Measurements from ENCODE around the gene KRT40. TPM values are rescaled to one million over a fixed set of nuclear protein-coding genes. Genes with fewer than 3 reads are reported as not detected.

Gene KRT40
- total and polyA plus RNA-seq, 4 donors: not detected

DNA sequence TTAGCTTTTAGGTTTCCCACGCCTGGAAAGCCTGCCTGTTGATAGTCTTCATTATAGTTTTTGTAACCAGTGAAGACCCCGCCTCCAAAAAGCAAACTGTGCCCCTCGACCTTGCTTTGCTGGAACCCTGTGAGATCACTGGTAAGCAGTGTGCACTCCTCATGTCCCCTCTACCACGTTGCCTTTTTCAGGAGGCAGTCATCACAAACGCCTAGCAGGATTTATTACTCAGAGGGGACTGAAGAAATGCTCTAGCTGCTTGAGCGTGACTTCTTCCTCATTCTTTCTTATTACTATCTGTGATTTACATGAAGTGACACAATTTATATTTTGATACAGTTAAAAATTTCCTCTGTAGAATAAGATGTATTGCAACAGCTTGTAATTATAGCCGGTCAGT is 31.3 kb upstream of the KRT40 start:
- Histone ChIP-seq H3K4me1 (ENCODE audit: control insufficient read depth in 4 of 4, insufficient read depth in 4 of 4, low read length in 3 of 4) (no peaks in the 10 kb centered on the region), H3K9me3 (ENCODE audit: control insufficient read depth in 4 of 4, low read length in 3 of 4) (no peaks in the 10 kb centered on the region), H3K4me3 (ENCODE audit: low read depth in 1 of 3, low read length in 3 of 3) (no peak overlapping the region), H3K27me3 (ENCODE audit: control insufficient read depth in 4 of 4, insufficient read depth in 4 of 4, low read length in 3 of 4) (peaks cover 0 to 4% (median 0%) of the 10 kb centered on the region in 4 donors), H3K9ac (ENCODE audit: low read depth in 1 of 2, low read length in 2 of 2) (no peak overlapping the region), H3K27ac (ENCODE audit: low read depth in 1 of 2, low read length in 2 of 2) (no peak overlapping the region), H3K36me3 (ENCODE audit: control insufficient read depth in 4 of 4, insufficient read depth in 3 of 4, low read depth in 1 of 4, low read length in 3 of 4) (no peaks in the 10 kb centered on the region)
- DNase-seq (ENCODE audit: low spot score): no peak
- 74% methylated on average over 7 of the region's 7 CpGs for WGBS
- no peak for TF ChIP-seq CTCF (IDR thresholded peaks at IDR 0.05; ENCODE audit: low read depth, low read length, missing input control)

DNA sequence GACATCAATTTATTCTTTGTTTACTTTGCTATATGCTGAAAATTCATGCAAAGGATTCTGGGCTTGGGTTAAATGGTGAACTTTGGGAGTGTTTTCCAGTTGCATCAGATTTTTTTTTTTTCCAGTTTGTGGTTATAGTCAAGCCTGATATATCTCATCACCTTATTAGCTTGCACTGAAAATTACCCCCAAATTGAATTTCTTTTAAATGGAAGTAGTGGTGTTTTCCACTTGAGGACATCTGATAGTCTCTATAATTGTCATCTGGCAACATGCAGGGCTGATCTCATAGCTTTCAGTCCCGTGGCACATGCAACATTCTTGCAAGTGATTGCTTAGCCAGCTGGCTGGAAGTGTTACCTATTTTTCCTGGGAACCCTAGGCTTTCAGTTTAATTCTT is 29.5 kb upstream of the KRT40 start:
- no peaks in the 10 kb centered on the region for H3K4me1 ChIP-seq (ENCODE audit: control insufficient read depth in 4 of 4, insufficient read depth in 4 of 4, low read length in 3 of 4)
- no peaks in the 10 kb centered on the region for H3K9me3 ChIP-seq (ENCODE audit: control insufficient read depth in 4 of 4, low read length in 3 of 4)
- WGBS: 52% methylated on average over 1 of the region's 1 CpG
- no peak for DNase-seq (ENCODE audit: low spot score)
- H3K27ac ChIP-seq (ENCODE audit: low read depth in 1 of 2, low read length in 2 of 2): no peak overlapping the region
- TF ChIP-seq, protein P1, sequence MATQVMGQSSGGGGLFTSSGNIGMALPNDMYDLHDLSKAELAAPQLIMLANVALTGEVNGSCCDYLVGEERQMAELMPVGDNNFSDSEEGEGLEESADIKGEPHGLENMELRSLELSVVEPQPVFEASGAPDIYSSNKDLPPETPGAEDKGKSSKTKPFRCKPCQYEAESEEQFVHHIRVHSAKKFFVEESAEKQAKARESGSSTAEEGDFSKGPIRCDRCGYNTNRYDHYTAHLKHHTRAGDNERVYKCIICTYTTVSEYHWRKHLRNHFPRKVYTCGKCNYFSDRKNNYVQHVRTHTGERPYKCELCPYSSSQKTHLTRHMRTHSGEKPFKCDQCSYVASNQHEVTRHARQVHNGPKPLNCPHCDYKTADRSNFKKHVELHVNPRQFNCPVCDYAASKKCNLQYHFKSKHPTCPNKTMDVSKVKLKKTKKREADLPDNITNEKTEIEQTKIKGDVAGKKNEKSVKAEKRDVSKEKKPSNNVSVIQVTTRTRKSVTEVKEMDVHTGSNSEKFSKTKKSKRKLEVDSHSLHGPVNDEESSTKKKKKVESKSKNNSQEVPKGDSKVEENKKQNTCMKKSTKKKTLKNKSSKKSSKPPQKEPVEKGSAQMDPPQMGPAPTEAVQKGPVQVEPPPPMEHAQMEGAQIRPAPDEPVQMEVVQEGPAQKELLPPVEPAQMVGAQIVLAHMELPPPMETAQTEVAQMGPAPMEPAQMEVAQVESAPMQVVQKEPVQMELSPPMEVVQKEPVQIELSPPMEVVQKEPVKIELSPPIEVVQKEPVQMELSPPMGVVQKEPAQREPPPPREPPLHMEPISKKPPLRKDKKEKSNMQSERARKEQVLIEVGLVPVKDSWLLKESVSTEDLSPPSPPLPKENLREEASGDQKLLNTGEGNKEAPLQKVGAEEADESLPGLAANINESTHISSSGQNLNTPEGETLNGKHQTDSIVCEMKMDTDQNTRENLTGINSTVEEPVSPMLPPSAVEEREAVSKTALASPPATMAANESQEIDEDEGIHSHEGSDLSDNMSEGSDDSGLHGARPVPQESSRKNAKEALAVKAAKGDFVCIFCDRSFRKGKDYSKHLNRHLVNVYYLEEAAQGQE (IDR thresholded peaks at IDR 0.05): no peak
- no peak for TF ChIP-seq GABPA (IDR thresholded peaks at IDR 0.05 in 1 of 2, conservative IDR thresholded peaks at IDR 0.05 in 1 of 2)
- no peak for TF ChIP-seq FOXA1 (IDR thresholded peaks at IDR 0.05)
- TF ChIP-seq NR2F2 (IDR thresholded peaks at IDR 0.05): no peak
- TF ChIP-seq TAF1 (conservative IDR thresholded peaks at IDR 0.05): no peak
- TF ChIP-seq ZBTB33 (IDR thresholded peaks at IDR 0.05): no peak
- TF ChIP-seq EGR1 (IDR thresholded peaks at IDR 0.05; ENCODE audit: low read depth in 2 of 2): no peak
- TF ChIP-seq HNF4A (conservative IDR thresholded peaks at IDR 0.05): no peak
- no peak for TF ChIP-seq HNF4G (IDR thresholded peaks at IDR 0.05)
- no peak for TF ChIP-seq RAD21 (IDR thresholded peaks at IDR 0.05)
- no peak for TF ChIP-seq JUND (IDR thresholded peaks at IDR 0.05)
- no peak for TF ChIP-seq SP1 (IDR thresholded peaks at IDR 0.05)
- no peak for TF ChIP-seq FOXA2 (IDR thresholded peaks at IDR 0.05)
- no peak for TF ChIP-seq YY1 (IDR thresholded peaks at IDR 0.05)
- no peak for TF ChIP-seq CTCF (IDR thresholded peaks at IDR 0.05; ENCODE audit: low read depth, low read length, missing input control)
- TF ChIP-seq, protein P2, sequence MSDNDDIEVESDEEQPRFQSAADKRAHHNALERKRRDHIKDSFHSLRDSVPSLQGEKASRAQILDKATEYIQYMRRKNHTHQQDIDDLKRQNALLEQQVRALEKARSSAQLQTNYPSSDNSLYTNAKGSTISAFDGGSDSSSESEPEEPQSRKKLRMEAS (IDR thresholded peaks at IDR 0.05): no peak
- no peak for TF ChIP-seq ATF3 (IDR thresholded peaks at IDR 0.05)
- no peak for TF ChIP-seq RXRA (IDR thresholded peaks at IDR 0.05)
- H3K9ac ChIP-seq (ENCODE audit: low read depth in 1 of 2, low read length in 2 of 2): no peak overlapping the region
- no peak overlapping the region for H3K4me3 ChIP-seq (ENCODE audit: low read depth in 1 of 3, low read length in 3 of 3)
- H3K36me3 ChIP-seq (ENCODE audit: control insufficient read depth in 4 of 4, insufficient read depth in 3 of 4, low read depth in 1 of 4, low read length in 3 of 4): no peaks in the 10 kb centered on the region
- peaks cover 0 to 4% (median 0%) of the 10 kb centered on the region in 4 donors for H3K27me3 ChIP-seq (ENCODE audit: control insufficient read depth in 4 of 4, insufficient read depth in 4 of 4, low read length in 3 of 4)

Measured in liver (tissue), 9 donors.